ENCODE data around the gene WBP2. TPM values are rescaled to one million over a fixed set of nuclear protein-coding genes. Genes with fewer than 3 reads are reported as not detected.

The WBP2 gene
- total RNA-seq, 2 experiments from 2014 or later: 64.3 to 68.6 TPM

GRCh38 chr17:75849724-75850123, 5.4 kb downstream of the WBP2 start:
- Mint-ChIP-seq H3K27me3 (ENCODE audit: low read depth) (no peaks in the 10 kb centered on the region), H3K27ac (no peak overlapping the region)
- POLR2A ChIA-PET: interaction anchor here (1.2 to 2.6 kb wide), 4 partner anchors 17 to 75 kb away, joined by 3 to 10 read pairs (median 6); no protein-coding TSS in a partner anchor

GRCh38 chr17:75849279-75849646, 5.9 kb downstream of the WBP2 start:
- peaks cover 43% of the 10 kb centered on the region for H3K36me3 Mint-ChIP-seq (ENCODE audit: low read depth)
- no peak overlapping the region for H3K27ac Mint-ChIP-seq
- no peaks in the 10 kb centered on the region for H3K27me3 Mint-ChIP-seq (ENCODE audit: low read depth)
- ChIA-PET CTCF (interaction anchor here (0.7 to 3.0 kb wide), 11 partner anchors 9 to 85 kb away, joined by 3 to 20 read pairs (median 7); partner anchors contain the start of genes GALK1 and TRIM65), POLR2A (interaction anchor here (1.2 to 2.6 kb wide), 4 partner anchors 16 to 75 kb away, joined by 3 to 10 read pairs (median 6); no protein-coding TSS in a partner anchor)
- DNase-seq (no peak), ATAC-seq (no peak)
- peaks cover 32% of the 10 kb centered on the region for H3K4me1 Mint-ChIP-seq (ENCODE audit: low read depth)
- H3K9me3 Mint-ChIP-seq (ENCODE audit: insufficient read depth): no peaks in the 10 kb centered on the region
- no peak overlapping the region for H3K4me3 Mint-ChIP-seq

More at GRCh38 chr17:75849724-75850123, 5.4 kb downstream of the WBP2 start:
- DNase-seq (no peak), ATAC-seq (no peak)
- Mint-ChIP-seq H3K9me3 (ENCODE audit: insufficient read depth) (no peaks in the 10 kb centered on the region), H3K36me3 (ENCODE audit: low read depth) (peaks cover 43% of the 10 kb centered on the region), H3K4me3 (no peak overlapping the region), H3K4me1 (ENCODE audit: low read depth) (peaks cover 35% of the 10 kb centered on the region)
- CTCF ChIA-PET: interaction anchor here (1.2 to 3.0 kb wide), 9 partner anchors 9 to 86 kb away, joined by 3 to 20 read pairs (median 7); partner anchors contain the start of genes GALK1 and TRIM65

GRCh38 chr17:75848523-75849278, 6.4 kb downstream of the WBP2 start:
- H3K9me3 Mint-ChIP-seq (ENCODE audit: insufficient read depth): no peaks in the 10 kb centered on the region
- POLR2A ChIA-PET: interaction anchor here (1.0 to 2.6 kb wide), 7 partner anchors 14 to 74 kb away, joined by 3 to 10 read pairs (median 4); no protein-coding TSS in a partner anchor
- peaks cover 43% of the 10 kb centered on the region for H3K36me3 Mint-ChIP-seq (ENCODE audit: low read depth)
- CTCF ChIA-PET: interaction anchor here (0.7 to 3.0 kb wide), 28 partner anchors 7 to 182 kb away, joined by 3 to 20 read pairs (median 4); partner anchors contain the start of genes GALK1 and TRIM65
- H3K27ac Mint-ChIP-seq: peak overlapping the region; percentile 51
- peaks cover 31% of the 10 kb centered on the region for H3K4me1 Mint-ChIP-seq (ENCODE audit: low read depth)
- H3K4me3 Mint-ChIP-seq: no peak overlapping the region
- DNase-seq (peak; percentile 88), ATAC-seq (no peak)
- H3K27me3 Mint-ChIP-seq (ENCODE audit: low read depth): no peaks in the 10 kb centered on the region

- no peak for ATAC-seq
- ChIA-PET CTCF (interaction anchor here (0.5 to 4.8 kb wide), 32 partner anchors 7 to 183 kb away, joined by 3 to 49 read pairs (median 4); partner anchors contain the start of genes GALK1, TRIM47 and WBP2), POLR2A (interaction anchor here (1.0 to 5.5 kb wide), 6 partner anchors 6 to 72 kb away, joined by 3 to 66 read pairs (median 6); partner anchors contain the start of gene WBP2)
- Mint-ChIP-seq H3K36me3 (ENCODE audit: low read depth) (peaks cover 46% of the 10 kb centered on the region), H3K27ac (peak overlapping the region; percentile 51), H3K9me3 (ENCODE audit: insufficient read depth) (no peaks in the 10 kb centered on the region), H3K27me3 (ENCODE audit: low read depth) (no peaks in the 10 kb centered on the region), H3K4me1 (ENCODE audit: low read depth) (peaks cover 26% of the 10 kb centered on the region), H3K4me3 (no peak overlapping the region)
- no peak for DNase-seq
Measured at GRCh38 chr17:75847614-75848522, 7.3 kb downstream of the WBP2 start.

GRCh38 chr17:75846692-75847613, 8.2 kb downstream of the WBP2 start:
- peaks cover 49% of the 10 kb centered on the region for H3K36me3 Mint-ChIP-seq (ENCODE audit: low read depth)
- DNase-seq (no peak), ATAC-seq (no peak)
- H3K4me1 Mint-ChIP-seq (ENCODE audit: low read depth): peaks cover 31% of the 10 kb centered on the region
- no peaks in the 10 kb centered on the region for H3K9me3 Mint-ChIP-seq (ENCODE audit: insufficient read depth)
- ChIA-PET POLR2A (interaction anchor here (0.8 to 5.5 kb wide), 7 partner anchors 7 to 71 kb away, joined by 3 to 66 read pairs (median 7); partner anchors contain the start of gene WBP2), CTCF (interaction anchor here (0.7 to 4.8 kb wide), 14 partner anchors 8 to 184 kb away, joined by 3 to 49 read pairs (median 4); partner anchors contain the start of genes GALK1, TRIM47 and WBP2)
- H3K27ac Mint-ChIP-seq: no peak overlapping the region
- no peak overlapping the region for H3K4me3 Mint-ChIP-seq
- H3K27me3 Mint-ChIP-seq (ENCODE audit: low read depth): no peaks in the 10 kb centered on the region

GRCh38 chr17:75845933-75846691, 9.0 kb downstream of the WBP2 start:
- H3K9me3 Mint-ChIP-seq (ENCODE audit: insufficient read depth): no peaks in the 10 kb centered on the region
- no peaks in the 10 kb centered on the region for H3K27me3 Mint-ChIP-seq (ENCODE audit: low read depth)
- ATAC-seq (no peak), DNase-seq (no peak)
- peak overlapping the region; percentile 49 for H3K4me3 Mint-ChIP-seq
- ChIA-PET CTCF (interaction anchor here (1.0 to 4.8 kb wide), 10 partner anchors 9 to 93 kb away, joined by 3 to 49 read pairs (median 4); partner anchors contain the start of gene WBP2), POLR2A (interaction anchor here (0.7 to 5.5 kb wide), 7 partner anchors 8 to 256 kb away, joined by 3 to 66 read pairs (median 5); partner anchors contain the start of genes TRIM65 and WBP2)
- peak overlapping the region; percentile 69 for H3K27ac Mint-ChIP-seq
- H3K4me1 Mint-ChIP-seq (ENCODE audit: low read depth): peaks cover 32% of the 10 kb centered on the region
- H3K36me3 Mint-ChIP-seq (ENCODE audit: low read depth): peaks cover 45% of the 10 kb centered on the region

- POLR2A ChIA-PET: interaction anchor here (0.7 to 5.5 kb wide), 9 partner anchors 9 to 255 kb away, joined by 3 to 66 read pairs (median 8); partner anchors contain the start of genes TRIM65 and WBP2
- peak; percentile 74 for DNase-seq
- Mint-ChIP-seq H3K4me3 (peak overlapping the region; percentile 57), H3K27me3 (ENCODE audit: low read depth) (no peaks in the 10 kb centered on the region), H3K9me3 (ENCODE audit: insufficient read depth) (no peaks in the 10 kb centered on the region), H3K36me3 (ENCODE audit: low read depth) (peaks cover 46% of the 10 kb centered on the region), H3K27ac (peak overlapping the region; percentile 77), H3K4me1 (ENCODE audit: low read depth) (peaks cover 36% of the 10 kb centered on the region)
- CTCF ChIA-PET: interaction anchor here (0.7 to 4.8 kb wide), 18 partner anchors 10 to 96 kb away, joined by 3 to 49 read pairs (median 3); partner anchors contain the start of genes GALK1 and WBP2
- peak; percentile 49 for ATAC-seq
Measured at GRCh38 chr17:75845058-75845711, 9.9 kb downstream of the WBP2 start.

- Mint-ChIP-seq H3K36me3 (ENCODE audit: low read depth) (peaks cover 47% of the 10 kb centered on the region), H3K4me1 (ENCODE audit: low read depth) (peaks cover 37% of the 10 kb centered on the region), H3K9me3 (ENCODE audit: insufficient read depth) (no peaks in the 10 kb centered on the region), H3K4me3 (peak overlapping the region; percentile 91), H3K27me3 (ENCODE audit: low read depth) (no peaks in the 10 kb centered on the region), H3K27ac (peak overlapping the region; percentile 97)
- no peak for DNase-seq
- ATAC-seq: peak; percentile 16
- ChIA-PET CTCF (interaction anchor here (0.7 to 4.8 kb wide), 16 partner anchors 10 to 95 kb away, joined by 3 to 49 read pairs (median 3); partner anchors contain the start of genes GALK1 and WBP2), POLR2A (interaction anchor here (0.7 to 5.5 kb wide), 9 partner anchors 10 to 68 kb away, joined by 3 to 66 read pairs (median 8); partner anchors contain the start of genes TRIM65, UNK and WBP2)
Measured at GRCh38 chr17:75844530-75845057, 10.5 kb downstream of the WBP2 start.
